Measurements from ENCODE around the gene HTD2.

Gene HTD2

DNA sequence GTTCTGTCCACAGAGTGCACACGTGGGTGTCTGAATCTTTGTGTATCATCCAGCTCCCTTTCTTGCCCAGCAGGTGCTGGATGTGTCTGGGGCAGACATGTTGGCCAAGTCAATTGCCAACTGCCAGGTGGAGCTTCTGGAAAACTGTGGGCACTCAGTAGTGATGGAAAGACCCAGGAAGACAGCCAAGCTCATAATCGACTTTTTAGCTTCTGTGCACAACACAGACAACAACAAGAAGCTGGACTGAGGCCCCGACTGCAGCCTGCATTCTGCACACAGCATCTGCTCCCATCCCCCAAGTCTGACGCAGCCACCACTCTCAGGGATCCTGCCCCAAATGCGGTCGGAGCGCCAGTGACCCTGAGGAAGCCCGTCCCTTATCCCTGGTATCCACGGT lies 12.8 kb upstream of the HTD2 start:
- no peak for DNase-seq

DNA sequence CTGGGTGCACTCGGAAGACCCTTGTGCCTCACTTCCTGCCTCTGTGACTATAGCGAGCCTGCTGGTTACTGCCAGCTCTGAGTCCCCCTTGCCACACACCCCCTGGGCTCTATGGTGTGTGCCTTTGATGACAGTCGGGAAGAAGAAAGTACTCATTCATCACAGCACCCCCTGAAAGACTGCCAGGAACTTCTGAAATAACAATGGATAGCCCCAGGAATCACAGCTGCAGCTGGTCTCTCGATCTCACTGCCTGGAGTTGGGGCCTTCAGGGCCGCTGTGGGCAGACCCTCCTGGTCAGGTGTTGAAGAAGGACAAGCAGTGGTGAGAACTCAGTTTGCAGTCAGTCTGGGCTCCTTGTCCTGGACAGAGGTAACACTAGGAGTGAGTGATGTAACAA lies 10.1 kb upstream of the HTD2 start:
- no peak for DNase-seq

DNA sequence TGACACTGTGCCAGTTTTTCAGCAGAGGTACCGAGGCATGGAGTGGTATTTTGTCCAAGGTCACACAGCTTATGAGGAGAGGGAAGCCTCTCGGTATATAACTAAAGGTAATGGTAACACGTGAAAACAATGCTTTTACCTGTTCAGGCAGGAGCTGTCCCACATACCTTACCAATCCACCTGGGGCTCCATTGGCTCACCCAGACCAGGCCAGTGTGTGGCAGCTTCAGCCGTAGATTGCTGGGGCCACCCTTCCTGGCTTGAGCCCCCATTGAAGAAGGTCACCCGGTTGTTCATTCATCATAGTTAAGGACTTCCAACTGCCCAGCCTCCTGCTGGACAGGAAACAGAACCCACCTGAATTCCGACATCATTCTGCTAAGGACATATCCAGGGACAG lies 9.5 kb upstream of the HTD2 start:
- DNase-seq = no peak

DNA sequence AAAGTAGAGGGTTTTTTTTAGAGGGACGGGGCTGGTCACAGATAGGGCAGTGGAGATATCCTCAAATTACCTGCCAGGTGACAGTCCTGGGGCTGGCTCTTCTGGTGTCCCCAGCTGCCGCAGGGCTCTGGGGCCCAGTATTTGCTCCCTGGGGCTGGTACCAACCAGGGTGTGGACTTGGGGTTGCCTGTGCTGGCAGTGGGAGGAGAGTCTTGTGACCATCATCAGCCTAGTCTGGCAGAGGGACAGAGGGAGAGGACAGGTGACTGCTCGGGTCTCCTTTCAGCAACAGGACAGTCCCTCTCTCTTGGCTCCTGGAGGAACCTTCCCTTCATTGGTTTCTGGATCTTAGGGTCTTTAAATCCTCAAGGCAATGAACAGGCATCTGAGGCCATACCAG lies 8.1 kb upstream of the HTD2 start:
- no peak for DNase-seq

DNA sequence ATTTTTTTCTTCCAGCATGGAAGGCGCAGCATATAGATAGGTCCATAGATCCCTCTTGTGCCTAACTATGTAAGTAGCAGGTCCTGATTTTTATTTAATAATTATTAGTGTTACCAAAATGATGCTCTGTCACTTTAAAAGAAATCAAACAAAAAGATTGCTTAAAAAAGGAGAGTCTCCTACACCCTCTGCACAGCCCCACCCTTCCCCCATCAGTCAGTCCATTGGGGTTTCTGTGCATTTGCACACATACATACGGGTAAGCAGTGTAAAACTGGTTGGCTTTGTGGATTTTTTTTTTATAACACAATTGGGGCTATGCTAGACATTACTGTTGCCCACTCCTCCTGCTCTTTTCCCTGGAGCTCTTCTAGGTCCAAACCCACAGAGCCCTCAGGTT lies 7.2 kb upstream of the HTD2 start:
- no peak for DNase-seq

DNA sequence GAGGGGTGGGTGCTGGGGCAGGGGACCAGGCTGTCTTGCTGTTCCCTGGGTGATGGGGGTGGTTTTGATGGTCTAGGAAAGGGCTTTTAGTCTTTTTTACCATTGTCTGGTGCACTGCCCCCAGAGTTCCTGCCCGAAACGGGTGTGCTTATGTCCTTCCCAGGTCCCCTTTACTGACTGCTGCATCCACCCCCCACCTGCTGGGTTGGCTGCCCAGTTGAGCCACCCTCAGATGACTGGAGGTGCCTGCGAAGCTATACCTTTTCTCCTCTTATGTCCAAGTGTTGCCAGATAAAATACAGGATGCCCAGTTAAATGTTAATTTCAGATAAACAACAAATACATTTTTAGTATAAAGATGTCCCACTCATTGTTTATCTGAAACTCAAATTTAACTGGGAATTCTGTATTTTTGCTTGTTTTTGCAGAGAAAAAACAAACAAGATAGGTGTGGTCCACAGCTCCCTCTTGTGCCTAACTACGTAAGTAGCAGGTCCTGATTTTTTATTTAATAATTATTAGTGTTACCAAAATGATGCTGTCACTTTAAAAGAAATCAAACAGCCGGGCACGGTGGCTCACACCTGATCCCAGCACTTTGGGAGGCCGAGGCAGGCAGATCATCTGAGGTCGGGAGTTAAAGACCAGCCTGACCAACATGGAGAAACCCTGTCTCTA lies 6.3 kb upstream of the HTD2 start:
- DNase-seq = peak; percentile 38

DNA sequence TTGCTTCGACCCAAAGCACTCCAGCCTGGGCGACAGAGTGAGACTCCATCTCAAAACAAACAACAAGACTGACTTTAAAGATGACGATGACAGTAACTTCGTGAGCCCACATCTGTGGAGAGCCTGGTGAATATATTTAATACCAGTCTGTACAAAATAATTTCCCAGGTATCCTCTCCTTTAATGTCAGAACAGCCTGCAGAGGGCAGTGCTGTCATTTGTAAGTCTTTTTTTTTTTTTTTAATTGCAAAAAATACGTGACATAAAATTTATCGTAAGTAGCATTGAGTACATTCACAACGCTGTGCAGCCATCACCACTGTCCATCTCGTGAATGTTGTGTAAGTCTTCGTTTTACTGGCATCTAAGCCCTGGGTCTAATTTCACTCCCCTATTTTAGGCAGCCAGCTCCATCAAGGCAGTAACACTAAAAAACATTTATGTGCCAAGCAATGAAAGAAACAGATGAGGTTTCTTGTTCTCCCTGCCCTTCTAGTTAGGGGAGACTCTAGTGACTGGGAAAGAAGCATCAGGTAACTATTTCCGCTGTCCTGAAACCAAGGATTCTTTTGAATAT lies 1.4 kb downstream of the HTD2 start:
- DNase-seq = peak; percentile 61

DNA sequence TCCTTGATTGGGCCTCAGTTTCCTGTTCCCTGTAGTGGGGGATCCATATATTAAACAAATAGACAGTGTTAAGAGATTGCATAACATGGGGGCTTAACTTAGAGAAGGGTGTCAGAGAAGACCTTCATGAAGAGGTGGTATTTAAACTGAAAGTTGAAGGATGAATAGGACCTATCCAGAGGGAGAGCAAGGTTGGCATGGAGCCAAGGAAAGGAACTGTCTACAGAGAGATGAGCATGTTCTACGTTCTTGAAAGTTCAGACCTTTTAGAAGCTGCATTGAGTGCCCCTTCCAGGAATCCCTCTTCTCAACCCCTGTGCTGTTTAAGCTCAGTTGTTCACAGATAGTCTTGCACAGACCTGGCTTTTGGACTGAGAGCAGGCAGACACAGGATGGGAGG lies 2.4 kb downstream of the HTD2 start:
- no peak for DNase-seq

DNA sequence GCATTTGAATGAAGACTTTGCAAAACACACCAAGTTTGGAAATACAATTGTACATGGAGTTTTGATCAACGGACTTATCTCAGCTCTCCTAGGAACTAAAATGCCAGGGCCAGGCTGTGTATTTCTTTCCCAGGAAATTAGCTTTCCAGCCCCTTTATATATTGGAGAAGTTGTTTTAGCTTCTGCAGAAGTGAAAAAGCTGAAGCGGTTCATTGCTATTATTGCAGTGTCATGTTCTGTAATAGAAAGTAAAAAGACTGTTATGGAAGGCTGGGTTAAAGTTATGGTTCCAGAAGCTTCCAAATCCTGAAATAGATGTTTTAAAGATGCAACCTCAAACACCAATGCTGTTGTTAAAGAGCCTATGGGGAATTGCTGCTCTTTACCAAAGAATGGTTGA lies 11.5 kb downstream of the HTD2 start:
- DNase-seq = no peak

DNA sequence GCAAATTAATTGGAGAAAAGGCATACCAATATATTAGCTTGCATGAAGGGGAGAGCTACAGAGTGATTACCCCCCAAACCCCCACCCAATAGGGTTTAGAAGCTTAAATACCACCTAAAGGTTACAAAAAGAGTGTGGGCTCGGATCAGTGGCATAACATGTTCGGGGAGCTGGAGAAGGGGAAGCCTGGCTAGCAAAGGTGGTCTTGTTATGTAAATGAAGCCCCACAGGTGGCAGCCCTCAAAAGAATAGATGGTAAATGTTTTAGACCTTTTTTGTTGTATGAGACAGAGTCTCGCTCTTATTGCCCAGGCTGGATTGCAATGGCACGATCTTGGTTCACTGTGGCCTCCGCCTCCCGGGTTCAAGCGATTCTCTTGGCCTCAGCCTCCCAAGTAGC lies 15.5 kb downstream of the HTD2 start:
- DNase-seq = no peak

DNA sequence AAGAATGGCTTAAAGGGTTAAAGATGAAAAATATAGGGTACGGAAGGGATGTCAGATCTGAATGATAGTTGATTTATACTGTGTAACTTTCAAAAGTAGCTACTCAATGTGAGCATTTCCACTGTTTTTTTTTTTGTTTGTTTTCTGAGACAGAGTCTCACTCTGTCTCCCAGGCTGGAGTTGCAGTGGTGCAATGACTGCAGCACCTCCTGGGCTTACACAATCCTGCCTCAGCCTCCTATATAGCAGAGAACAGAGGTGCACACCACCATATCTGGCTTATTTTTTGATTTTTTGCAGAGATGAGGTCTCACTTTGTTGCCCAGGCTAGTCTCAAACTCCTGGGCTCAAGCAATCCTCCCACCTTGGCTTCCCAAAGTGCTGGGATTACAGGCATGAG lies 16.5 kb downstream of the HTD2 start:
- no peak for DNase-seq

DNA sequence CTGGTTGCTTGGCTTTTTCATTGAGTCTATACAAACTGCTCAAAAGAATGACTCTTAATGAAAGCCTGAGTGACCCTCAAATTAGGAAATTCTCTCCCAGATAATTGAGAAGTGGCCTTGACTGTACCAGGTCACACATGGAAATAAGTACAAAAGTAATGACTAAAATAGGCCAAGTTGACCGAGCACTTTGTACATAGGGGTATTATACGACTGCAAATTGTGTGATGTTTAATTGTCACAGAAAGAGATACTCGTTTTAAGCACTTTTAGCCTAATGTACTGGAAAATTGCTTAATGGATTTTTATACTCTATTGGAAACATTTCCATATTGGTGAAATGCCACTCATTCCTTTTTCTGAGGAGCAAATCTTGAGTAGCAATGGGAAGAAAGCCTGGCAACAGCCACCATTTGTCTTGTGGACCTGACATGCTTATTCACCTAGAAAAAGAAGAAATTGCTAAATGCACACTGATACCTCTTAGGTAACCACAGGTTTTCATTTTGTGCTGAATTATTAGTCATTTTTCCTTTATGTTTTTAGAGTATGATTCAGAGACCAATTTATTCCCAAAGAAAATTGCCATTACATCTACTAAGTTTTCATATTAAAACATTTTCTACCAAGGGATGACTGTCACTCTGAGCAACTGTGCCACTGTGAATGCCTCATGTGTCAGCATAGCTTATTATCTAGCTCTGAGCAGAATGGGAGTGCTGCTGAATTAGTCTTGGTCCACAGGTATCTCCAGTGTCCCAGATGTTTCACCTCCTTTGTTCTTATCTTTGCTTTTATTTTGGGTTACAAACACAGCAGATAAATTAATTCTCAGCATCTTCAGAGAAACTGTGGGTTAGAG lies 17.4 kb downstream of the HTD2 start:
- DNase-seq = no peak

DNA sequence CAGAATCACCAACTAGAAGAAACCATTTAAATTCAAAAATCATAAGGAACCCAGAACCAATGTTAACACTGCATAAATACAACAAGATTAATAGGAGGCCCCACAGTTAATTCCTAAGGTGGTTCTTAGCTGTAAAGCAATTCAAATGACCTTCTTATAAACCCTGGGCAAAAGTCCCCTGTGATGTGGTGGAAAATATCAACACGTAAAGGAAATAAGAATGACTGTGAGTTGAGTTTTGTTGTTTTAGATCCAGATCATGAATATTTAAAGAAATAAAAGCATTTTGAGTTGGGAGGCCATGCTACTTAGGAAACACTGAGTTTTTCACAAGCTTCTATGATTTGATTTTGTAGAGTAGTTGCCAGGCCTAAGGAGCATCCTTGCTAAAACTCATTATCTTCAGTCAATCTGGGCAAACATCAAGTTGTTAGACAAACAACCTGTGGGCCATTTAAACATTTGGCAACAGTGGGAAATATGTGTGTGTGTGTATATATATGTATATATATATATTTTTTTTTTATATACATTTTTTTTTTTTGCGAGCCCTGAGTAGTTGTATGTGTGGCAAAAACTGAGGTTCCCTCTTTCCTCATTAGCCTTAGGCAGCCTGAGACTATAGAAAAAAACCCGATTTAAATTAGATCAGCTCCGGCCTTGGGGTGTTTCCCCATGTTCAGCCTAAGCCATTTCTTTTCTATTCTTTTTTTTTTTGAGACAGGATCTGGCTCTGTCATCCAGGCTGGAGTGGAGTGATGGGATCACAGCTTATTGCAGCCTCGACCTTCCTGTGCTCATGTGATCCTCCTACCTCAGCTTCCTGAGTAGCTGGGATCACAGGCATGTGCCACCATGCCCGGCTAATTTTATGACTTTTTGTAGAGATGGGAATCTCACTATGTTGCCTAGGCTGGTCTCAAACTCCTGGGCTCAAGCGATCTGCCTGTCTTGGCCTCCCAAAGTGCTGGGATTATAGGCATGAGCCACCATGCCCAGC lies 18.4 kb downstream of the HTD2 start:
- no peak for DNase-seq

DNA sequence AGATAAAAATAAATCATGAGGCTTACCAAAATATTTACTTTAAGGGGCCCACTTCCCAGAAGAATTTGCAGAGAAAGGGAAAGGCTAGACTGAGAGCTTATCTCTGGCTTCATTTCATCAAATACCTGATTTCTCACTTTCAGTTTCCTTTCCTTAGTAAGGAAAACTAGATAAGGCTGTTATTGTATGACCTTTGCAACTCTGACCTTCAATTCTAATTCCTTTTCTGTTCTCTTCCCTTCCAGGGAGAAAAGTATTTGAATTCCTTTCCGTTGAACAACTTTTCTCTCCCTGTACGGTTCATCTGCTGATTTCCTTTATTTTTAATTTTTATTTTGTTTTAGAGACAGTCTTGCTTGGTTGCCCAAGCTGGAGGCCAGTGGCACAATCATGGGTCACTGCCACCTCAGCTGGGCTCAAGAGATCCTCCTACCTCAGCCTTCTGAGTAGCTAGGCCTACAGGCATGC lies 19.2 kb downstream of the HTD2 start:
- peak; percentile 10 for DNase-seq

DNA sequence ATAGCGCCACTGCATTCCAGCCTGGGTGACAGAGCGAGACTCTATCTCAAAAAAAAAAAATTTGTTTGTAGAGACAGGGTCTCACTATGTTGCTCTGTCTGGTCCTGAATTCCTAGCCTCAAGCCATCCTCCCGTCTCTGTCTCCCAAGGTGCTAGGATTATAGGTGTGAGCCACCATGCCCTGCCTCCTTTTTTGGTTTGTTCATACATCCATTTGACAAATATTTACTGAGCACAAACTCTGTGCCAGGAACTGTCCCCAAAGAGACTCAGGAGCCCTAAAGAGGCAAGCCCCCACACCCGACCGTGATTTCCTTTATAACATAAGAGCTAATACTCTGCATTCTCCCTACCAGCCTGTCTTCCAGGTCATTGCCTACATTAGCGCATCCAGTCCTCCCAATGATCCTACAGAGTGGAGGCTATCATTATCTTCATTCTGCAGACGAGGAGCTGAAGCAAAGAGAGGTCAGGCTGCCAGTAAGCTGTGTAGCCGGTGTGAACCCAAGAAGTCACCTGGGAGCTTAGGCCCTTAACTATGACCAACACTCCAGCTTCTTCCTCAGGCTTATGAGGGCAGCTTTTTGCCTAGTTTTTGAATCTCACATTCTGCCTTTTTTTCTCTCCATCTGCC lies 20.1 kb downstream of the HTD2 start:
- DNase-seq = no peak

DNA sequence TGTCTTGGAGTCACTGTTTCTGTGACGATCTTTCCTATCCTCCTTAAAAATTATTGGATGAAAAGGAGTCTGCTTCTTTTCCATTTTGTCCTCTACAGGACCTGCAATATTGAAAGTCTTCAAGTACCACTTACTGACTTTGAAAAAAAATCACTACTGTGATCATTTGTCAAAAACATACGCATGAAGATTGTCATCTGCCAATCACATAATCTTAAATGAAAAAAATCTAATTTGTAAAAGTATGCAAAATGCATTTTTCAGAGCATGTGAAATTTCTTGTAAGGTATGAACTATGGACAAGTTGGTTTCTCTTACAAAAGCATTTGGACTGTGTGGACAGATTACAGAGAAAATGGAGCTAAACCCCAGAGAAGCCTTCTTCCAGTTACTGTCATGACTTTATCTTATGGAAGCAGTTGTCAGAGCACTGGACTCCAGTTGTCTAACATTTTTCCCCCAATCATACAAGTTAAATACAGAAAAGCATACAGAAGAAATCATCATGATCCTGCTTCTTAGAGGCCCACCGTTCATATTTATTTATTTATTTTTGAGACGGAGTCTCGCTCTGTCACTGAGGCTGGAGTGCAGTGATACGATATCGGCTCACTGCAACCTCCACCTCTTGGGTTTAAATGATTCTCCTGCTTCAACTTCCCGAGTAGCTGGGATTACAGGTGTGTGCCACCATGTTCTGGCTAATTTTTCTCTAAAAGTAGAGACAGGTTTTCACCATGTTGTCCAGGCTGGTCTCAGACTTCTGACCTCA lies 23.0 kb downstream of the HTD2 start:
- no peak for DNase-seq

DNA sequence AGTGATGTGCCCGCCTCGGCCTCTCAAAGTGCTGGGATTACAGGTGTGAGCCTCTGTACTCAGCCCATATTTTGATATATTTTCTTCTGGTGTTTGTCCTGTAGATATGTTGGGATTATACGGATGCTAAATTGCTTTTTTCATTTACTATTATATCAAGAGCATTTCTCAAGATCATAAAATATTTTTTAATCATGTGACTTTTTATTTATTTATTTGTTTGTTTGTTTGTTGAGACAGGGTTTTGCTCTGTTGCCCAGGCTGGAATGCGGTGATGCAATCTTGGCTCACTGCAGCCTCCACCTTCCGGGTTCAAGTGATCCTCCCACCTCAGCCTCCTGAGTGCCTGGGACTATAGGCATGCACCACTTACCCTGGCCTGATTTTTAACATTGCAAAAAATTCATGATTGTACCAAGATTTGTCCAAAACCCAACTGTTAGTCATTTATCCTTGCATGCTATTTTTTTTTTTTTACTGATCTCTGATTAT lies 23.6 kb downstream of the HTD2 start:
- no peak for DNase-seq

DNA sequence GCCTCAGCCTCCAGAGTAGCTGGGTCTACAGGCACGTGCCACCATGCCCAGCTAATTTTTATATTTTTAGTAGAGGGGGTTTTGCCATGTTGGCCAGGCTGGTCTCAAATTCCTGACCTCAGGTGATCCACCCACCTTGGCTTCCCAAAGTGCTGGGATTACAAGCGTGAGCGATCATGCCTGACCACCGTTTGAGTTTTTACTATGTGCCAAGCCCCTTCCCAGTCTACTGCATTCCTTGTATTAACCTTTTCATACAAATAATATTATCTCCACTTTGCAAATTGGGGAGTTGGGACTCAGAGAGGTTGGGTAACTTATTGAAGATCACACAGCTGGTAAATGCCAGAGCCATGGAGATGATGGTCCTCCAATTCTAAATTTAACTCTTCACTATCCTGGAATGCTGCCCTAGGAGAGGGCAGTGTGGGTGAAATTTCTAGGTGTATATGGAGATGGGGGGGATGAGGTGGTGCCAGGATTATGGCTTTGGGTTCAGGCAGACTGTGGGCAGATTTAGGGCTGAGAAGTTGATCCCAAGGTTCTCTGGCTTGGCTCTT lies 25.4 kb downstream of the HTD2 start:
- DNase-seq = no peak

DNA sequence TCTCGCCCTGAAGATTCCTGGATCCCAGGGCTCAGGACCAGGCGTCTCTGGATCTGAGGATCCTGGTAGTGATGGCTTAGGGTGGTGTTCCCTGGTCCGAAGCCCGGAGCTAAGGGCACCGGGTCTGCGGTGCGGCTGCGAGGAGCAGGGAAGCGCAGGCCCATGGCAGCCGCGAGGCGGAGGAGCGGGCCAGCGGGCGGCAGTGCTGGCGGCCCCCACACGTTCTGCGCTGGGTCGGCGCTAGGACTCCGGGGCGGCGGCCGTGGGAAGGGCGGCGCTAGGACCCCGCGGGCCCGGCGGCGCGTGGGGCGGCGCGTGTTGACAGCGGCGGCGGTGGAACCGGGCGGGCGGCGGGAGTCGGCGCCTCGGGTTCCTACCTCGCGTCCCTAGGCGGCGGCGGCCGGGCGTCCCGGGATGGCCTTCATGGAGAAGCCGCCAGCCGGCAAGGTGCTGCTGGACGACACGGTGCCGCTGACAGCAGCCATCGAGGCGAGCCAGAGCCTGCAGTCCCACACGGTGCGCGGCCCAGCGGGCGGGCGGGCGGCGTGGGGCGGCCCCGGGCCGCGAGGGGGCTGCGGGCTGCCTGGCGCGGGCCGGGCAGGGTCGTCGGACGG lies 26.4 kb downstream of the HTD2 start, which contains the start of gene PXK:
PXK (plus strand) TSS at position 318 of the 614 bp plus-strand sequence; CDS start at position 415, 97 bp downstream.
- peak; percentile 87 for DNase-seq
